NCI-H510A (cell line): Measurements from ENCODE around the gene NEK11.

Source experiments
- DNase-seq: peaks from one replicate; lab custom pipeline; 2025; lab: John Stamatoyannopoulos, UW

The NEK11 gene

GRCh38 chr3:131141770-131142169, 115.1 kb downstream of the NEK11 start:
- no peak for DNase-seq

GRCh38 chr3:131142580-131142979, 115.9 kb downstream of the NEK11 start:
- no peak for DNase-seq

- DNase-seq = no peak
Measured at GRCh38 chr3:131143802-131144201, 117.1 kb downstream of the NEK11 start.

- DNase-seq = no peak
Measured at GRCh38 chr3:131147534-131147933, 120.9 kb downstream of the NEK11 start.

- DNase-seq = no peak
Measured at GRCh38 chr3:131158434-131158833, 131.8 kb downstream of the NEK11 start.

- no peak for DNase-seq
Measured at GRCh38 chr3:131162516-131162915, 135.8 kb downstream of the NEK11 start.

GRCh38 chr3:131167867-131168266, 141.2 kb downstream of the NEK11 start:
- DNase-seq = no peak

- DNase-seq = no peak
Measured at GRCh38 chr3:131169331-131169730, 142.7 kb downstream of the NEK11 start.

GRCh38 chr3:131172502-131173200, 146.0 kb downstream of the NEK11 start:
- DNase-seq = no peak

- peak; percentile 8 for DNase-seq
Measured at GRCh38 chr3:131174752-131175151, 148.1 kb downstream of the NEK11 start.

- no peak for DNase-seq
Measured at GRCh38 chr3:131178710-131179375, 152.2 kb downstream of the NEK11 start.

GRCh38 chr3:131192701-131193100, 166.0 kb downstream of the NEK11 start:
- DNase-seq = no peak

GRCh38 chr3:131193641-131194238, 167.1 kb downstream of the NEK11 start:
- DNase-seq = no peak

- DNase-seq = no peak
Measured at GRCh38 chr3:131194816-131195215, 168.1 kb downstream of the NEK11 start.

GRCh38 chr3:131200636-131201199, 174.0 kb downstream of the NEK11 start:
- DNase-seq = no peak

GRCh38 chr3:131216330-131216729, 189.7 kb downstream of the NEK11 start:
- no peak for DNase-seq

- no peak for DNase-seq
Measured at GRCh38 chr3:131216801-131217200, 190.1 kb downstream of the NEK11 start.

GRCh38 chr3:131217296-131217741, 190.6 kb downstream of the NEK11 start:
- no peak for DNase-seq

GRCh38 chr3:131218196-131218595, 191.5 kb downstream of the NEK11 start:
- no peak for DNase-seq

- DNase-seq = no peak
Measured at GRCh38 chr3:131221731-131222130, 195.1 kb downstream of the NEK11 start.

- DNase-seq = no peak
Measured at GRCh38 chr3:131222599-131222998, 195.9 kb downstream of the NEK11 start.

GRCh38 chr3:131223373-131224289, 197.0 kb downstream of the NEK11 start:
- no peak for DNase-seq
